Putamen (tissue), 1 donor: ENCODE data around the gene CABP2.
"Not testable (repeated sequence)": the region's sequence is repeated elsewhere in the genome, so short reads cannot be mapped to it uniquely, and the experiment has no call there.

Experiments used
- DNase-seq: peaks from one replicate; pipeline ENCODE4 v3.0.0-alpha.2; 2016; ENCODE audit warnings: low spot score

CABP2 gene

GRCh38 chr11:67522844-67523555 is at the start of gene CABP2:
Gene CABP2, minus strand, starts transcription at chr11:67523446. Its CDS starts 120 bp downstream, at chr11:67523326.
- no peak for DNase-seq

GRCh38 chr11:67572747-67573419 is 49.6 kb upstream of the CABP2 start:
- DNase-seq = no peak

GRCh38 chr11:67572305-67572704 is 49.1 kb upstream of the CABP2 start:
- DNase-seq = no peak

- DNase-seq = no peak
Measured at GRCh38 chr11:67571443-67571842, 48.2 kb upstream of the CABP2 start.

GRCh38 chr11:67564230-67564629 is 41.0 kb upstream of the CABP2 start:
- no peak for DNase-seq

GRCh38 chr11:67563705-67564114 is 40.5 kb upstream of the CABP2 start:
- not testable (repeated sequence) for DNase-seq

- no peak for DNase-seq
Measured at GRCh38 chr11:67562963-67563704, 39.9 kb upstream of the CABP2 start.

GRCh38 chr11:67561971-67562619 is 38.8 kb upstream of the CABP2 start:
- no peak for DNase-seq

- no peak for DNase-seq
Measured at GRCh38 chr11:67558084-67558772, 35.0 kb upstream of the CABP2 start.

- DNase-seq = no peak
Measured at GRCh38 chr11:67556244-67556643, 33.0 kb upstream of the CABP2 start.

GRCh38 chr11:67551697-67552096 is 28.5 kb upstream of the CABP2 start:
- not testable (repeated sequence) for DNase-seq

- DNase-seq = no peak
Measured at GRCh38 chr11:67551127-67551526, 27.9 kb upstream of the CABP2 start.

- no peak for DNase-seq
Measured at GRCh38 chr11:67548555-67549110, 25.4 kb upstream of the CABP2 start.

GRCh38 chr11:67548112-67548511 is 24.9 kb upstream of the CABP2 start:
- not testable (repeated sequence) for DNase-seq

- DNase-seq = no peak
Measured at GRCh38 chr11:67545280-67545679, 22.0 kb upstream of the CABP2 start.

GRCh38 chr11:67544616-67545242 is 21.5 kb upstream of the CABP2 start:
- DNase-seq = peak; percentile 7

GRCh38 chr11:67543585-67543984 is 20.3 kb upstream of the CABP2 start:
- DNase-seq = no peak

- DNase-seq = no peak
Measured at GRCh38 chr11:67542971-67543370, 19.7 kb upstream of the CABP2 start.

- DNase-seq = no peak
Measured at GRCh38 chr11:67542169-67542568, 18.9 kb upstream of the CABP2 start.

- DNase-seq = no peak
Measured at GRCh38 chr11:67541198-67541597, 18.0 kb upstream of the CABP2 start.

- DNase-seq = no peak
Measured at GRCh38 chr11:67539550-67539949, 16.3 kb upstream of the CABP2 start.
